PC-9 (cell line): ENCODE measurements around the gene KIF11.

Source experiments
- EZH2 ChIP-seq: fragments of 200-600 bp; sonication (generic); IDR thresholded peaks from 2 replicates; pipeline ENCODE4 v1.8.0; 2017; ENCODE audit warnings: antibody characterized with exemption, low read depth
- TF ChIP-seq, protein P1 (sequence below): fragments of 200-600 bp; sonication (generic); conservative IDR thresholded peaks from 2 replicates; pipeline ENCODE4 v1.6.1; 2017; ENCODE audit warnings: mixed run types, antibody characterized with exemption, mild to moderate bottlenecking, moderate library complexity

DNA sequence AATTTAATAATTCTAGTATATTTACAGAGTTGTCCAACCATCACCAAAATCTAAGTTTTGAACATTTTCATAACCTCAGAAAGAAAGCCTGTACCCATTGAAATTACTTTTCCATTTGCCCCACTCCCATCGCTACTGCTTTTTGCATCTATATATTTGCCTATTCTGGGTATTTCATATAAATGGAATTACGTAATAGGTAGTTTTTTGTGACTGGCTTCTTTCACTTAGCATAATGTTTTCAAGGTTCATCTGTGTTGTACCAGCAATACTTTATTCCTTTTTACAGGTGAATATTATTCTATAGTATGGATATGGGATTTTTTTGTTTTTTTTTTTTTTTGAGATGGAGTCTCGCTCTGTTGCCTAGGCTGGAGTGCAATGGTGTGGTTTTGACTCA, 22.6 kb downstream of the KIF11 start:
- TF ChIP-seq, protein P1, sequence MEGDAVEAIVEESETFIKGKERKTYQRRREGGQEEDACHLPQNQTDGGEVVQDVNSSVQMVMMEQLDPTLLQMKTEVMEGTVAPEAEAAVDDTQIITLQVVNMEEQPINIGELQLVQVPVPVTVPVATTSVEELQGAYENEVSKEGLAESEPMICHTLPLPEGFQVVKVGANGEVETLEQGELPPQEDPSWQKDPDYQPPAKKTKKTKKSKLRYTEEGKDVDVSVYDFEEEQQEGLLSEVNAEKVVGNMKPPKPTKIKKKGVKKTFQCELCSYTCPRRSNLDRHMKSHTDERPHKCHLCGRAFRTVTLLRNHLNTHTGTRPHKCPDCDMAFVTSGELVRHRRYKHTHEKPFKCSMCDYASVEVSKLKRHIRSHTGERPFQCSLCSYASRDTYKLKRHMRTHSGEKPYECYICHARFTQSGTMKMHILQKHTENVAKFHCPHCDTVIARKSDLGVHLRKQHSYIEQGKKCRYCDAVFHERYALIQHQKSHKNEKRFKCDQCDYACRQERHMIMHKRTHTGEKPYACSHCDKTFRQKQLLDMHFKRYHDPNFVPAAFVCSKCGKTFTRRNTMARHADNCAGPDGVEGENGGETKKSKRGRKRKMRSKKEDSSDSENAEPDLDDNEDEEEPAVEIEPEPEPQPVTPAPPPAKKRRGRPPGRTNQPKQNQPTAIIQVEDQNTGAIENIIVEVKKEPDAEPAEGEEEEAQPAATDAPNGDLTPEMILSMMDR = no peak
- no peak for TF ChIP-seq EZH2
